Dermis blood vessel endothelial cell (primary cell): Measurements from ENCODE around the gene CASQ1. TPM values are rescaled to one million over a fixed set of nuclear protein-coding genes. Genes with fewer than 3 reads are reported as not detected.

ENCODE experiments used
- DNase-seq: peaks from one replicate; pipeline ENCODE4 v3.0.0; 2010
- total RNA-seq: library from RNA; depleted of rRNA; stranded (reverse); fragments of >200 nt; gene quantifications from 2 replicates; pipeline ENCODE4 v1.2.3, GENCODE V29; 2014

The CASQ1 gene
- total RNA-seq, 1 donor from 2014 or later = not detected

DNA sequence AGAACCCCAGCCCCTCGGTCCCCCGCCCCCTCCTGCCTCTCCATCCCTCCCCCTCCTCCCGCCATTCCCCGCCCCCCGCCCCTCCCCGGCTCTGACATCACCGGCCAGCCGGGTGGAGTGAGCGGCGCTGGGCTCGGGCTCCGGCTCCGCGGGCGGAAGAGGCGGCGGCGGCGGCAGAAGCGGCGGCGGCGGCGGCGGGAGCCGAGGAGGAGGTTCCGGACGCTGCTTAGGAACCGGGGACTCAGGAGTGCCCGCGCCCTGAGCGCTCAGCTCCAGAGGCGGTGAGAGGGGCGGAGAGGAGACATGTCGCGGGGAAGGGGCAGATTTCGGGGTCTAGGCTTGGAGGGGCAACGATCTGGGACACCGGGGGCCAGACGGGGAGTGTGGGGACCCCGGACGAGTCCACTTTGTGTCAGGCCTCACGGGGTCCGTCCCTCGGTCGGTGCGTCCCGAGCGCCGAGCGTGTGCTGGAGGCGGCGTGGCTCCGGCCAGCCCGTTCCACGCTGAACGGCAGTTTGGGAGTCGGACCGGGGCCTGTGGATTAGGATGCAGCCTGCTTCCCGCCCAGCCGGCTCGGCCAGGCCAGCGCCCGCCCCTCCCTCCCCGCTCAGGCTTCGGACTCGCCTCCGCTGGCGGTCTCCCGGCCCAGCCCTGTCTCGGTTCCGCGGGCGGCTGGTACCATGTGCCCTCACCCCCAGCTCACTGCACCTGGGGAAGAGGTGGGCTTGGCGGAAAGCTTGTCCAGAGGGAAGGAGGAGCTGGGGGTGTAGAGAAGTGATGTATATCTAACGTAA lies 15.1 kb downstream of the CASQ1 start, which contains the start of gene PEA15:
TSS of gene PEA15 (plus strand) at position 143 of the 794 bp plus-strand sequence. CDS start 6,161 bp downstream, outside the sequence.
- DNase-seq = peak; percentile 75

DNA sequence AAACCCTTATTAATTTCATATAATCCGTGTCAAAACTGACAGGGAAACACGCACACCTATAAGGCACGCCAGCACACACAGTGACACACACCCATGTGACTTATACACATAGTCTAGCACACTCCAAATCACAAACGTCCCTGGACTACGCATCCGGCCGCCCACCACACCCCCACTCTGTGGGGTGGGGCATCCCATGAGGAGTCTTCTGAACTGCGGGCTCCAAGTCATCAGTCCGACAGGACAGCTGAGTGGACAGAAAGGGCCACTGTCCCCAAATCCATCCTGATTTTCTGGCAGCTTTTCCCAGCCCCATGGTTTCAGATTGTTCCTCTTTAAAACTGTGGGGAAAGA lies 15.6 kb downstream of the CASQ1 start:
- peak; percentile 49 for DNase-seq

DNA sequence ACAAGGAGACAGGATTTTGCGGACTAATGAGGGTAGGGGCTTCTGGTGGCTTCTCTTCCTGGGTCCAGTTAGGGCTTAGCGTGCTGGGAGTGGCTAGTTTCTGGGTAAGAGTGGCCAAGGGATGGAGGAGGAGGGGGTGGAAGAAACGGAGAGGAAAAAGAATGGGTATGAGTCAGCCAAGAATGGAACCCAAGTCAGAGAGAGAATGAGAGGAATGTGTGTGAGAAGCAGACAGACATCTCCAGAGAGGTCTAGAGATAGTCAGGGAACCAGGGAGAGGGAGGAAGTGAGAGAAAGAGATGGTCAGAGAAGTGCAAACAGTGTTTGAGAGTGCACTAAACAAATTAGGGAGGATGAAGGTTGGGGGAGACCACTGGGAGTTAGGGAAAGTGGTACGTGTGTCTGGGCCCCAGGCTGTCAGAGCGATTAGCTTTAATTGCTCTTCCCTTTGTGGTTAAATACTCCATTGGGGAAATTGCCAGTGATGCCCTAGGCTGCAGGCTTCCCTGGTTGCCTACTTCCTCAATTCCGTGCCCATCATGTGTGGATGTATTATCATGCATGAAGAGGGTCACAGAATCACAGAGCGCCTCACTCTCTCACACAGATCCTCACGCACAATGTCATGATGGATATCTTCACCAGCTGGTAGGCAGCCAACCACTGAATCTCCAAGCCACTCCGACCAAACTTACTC lies 16.2 kb downstream of the CASQ1 start:
- peak; percentile 37 for DNase-seq

- DNase-seq = no peak
Measured at GRCh38 chr1:160207118-160207650, 16.8 kb downstream of the CASQ1 start.

DNA sequence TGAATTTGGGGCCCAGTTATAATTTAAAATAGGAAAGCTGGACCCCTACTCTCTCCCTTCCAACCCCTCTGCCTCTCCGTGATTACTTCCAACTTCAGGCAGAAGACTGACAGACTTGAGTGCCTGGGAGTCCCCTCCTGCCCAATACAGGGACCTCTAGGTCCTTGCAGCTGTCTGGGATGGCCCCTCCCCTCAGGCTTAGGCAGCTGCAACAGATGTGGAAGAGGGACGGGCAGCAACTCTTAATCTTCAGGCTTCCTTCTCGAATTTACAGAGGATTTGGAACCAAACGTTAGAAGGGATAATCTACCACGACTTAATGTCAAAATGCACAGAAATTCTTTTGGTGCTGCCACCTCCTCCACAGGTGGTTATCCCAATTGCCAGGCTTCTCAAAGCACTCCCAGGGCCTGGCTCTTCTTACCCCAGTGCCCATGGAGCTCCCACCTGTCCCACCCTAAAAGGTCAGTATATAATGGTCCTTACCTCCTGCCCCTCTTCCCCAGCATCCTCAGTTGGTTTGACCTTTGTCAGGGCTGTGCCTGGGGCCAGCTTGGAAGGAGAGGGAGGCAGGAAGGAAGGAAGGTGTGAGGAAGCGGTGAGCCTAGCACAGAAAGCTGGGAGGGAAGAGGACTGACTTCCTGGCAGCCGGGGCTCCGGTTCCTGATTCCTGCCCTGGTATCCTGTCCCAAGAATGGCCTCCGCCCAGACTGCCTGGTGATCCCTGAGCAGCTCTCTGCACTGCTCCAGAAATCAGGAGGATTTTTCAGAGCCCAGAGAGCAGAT lies 17.6 kb downstream of the CASQ1 start:
- peak; percentile 60 for DNase-seq

GRCh38 chr1:160208557-160209320 lies 18.4 kb downstream of the CASQ1 start:
- DNase-seq = no peak

DNA sequence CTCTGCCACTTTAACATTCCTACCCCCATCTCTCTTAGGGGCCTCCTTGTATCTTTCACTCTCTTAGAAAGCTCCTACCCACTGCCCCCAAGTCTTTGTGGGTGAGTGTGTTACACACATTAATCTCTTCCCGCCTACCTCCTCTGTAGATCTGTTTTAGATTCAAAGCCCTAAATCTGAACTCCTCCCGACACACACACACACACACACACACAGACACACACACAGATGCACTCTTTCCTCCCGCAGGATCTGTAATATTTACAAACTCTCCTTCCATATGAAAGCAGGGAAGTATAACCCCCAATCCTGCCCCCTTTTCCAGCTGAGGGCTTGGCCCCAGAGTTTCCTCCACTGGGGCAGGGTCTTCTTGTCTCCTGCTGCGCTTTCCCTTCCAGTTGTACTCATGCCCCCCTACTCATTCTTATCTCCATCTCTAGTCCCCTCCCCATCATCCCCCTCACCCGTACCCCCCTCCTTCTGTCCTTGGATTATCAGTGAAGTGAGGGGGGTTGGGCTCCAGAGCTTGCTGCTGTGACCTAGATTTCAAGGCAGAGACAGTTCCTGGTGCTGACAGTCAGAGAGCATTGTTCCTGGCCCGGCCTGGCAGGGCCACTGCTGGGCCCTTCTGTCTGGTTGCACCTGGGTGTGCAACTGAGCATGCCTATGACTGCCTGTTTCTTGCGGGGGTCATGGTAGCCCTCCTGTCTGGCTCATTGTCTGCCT lies 19.1 kb downstream of the CASQ1 start:
- DNase-seq = peak; percentile 44

GRCh38 chr1:160210561-160210960 lies 20.2 kb downstream of the CASQ1 start:
- DNase-seq = no peak

GRCh38 chr1:160211046-160211790 lies 20.8 kb downstream of the CASQ1 start:
- DNase-seq = no peak

DNA sequence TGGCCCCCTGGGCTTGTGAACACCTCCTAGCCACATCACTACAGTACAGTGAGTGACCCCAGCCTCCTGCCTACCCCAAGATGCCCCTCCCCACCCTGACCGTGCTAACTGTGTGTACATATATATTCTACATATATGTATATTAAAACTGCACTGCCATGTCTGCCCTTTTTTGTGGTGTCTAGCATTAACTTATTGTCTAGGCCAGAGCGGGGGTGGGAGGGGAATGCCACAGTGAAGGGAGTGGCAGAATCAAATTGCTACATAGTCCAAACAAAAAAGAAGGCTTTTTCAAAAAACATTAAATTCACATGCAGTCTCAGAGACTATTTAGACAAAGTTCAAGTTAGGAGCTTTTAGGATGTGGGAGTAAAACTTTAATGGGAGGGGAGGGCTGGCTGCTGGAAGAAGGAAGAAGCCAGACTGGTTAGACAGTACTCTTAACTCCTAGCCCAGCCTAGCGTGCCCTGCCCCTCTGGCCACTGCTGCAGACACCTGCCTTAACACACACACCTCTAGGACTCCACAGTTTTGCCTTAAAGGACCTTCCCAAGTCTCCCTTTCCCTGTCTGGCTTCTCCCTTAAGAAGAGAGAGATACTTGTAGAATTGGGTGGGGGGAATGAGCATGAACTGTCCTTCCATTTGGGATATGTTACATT lies 24.2 kb downstream of the CASQ1 start:
- DNase-seq = no peak

- DNase-seq = no peak
Measured at GRCh38 chr1:160216301-160216700, 25.9 kb downstream of the CASQ1 start.

GRCh38 chr1:160217481-160218051 lies 27.2 kb downstream of the CASQ1 start:
- peak; percentile 17 for DNase-seq

- peak; percentile 85 for DNase-seq
Measured at GRCh38 chr1:160219062-160219929, 28.9 kb downstream of the CASQ1 start.

- no peak for DNase-seq
Measured at GRCh38 chr1:160220301-160220700, 29.9 kb downstream of the CASQ1 start.

DNA sequence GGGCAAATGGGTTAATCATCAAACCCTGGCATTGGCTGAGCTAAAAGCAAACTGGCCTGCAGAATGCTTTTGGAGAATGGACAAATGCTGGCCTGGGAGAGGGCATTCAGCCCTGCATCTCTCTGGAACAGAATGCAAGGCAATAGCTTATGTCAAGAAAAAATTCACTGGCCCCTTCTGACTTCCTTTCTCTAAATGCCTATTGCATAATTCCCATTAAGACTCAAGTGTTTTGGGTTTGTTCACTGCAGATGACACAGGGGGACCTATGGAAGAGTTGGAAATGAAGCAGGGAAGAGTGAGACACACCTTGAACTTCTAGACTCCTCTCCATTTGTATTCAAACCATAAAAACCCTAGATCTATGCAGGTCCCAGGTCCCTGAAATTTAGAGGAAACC lies 30.7 kb downstream of the CASQ1 start:
- DNase-seq = no peak

- DNase-seq = no peak
Measured at GRCh38 chr1:160222546-160222945, 32.2 kb downstream of the CASQ1 start.

- DNase-seq = no peak
Measured at GRCh38 chr1:160224606-160225005, 34.2 kb downstream of the CASQ1 start.

DNA sequence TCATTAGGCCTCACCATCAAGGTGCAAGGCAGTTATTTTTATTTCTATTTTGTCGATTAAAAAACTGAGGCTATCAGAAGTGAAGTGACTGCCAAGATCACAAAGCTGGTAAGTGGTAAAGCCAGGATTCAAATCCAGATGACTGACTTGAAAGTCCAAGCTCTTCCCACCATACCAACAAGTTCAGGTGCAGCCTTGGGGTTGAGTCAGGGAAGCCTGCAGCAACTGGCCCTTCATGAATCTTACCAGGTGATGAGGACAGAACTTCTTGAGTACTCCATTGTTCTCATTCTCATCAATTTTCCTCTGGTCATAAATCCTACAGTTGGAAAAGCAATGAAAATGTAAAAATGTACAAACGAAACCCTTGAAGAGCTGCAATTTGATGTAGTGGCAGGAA lies 35.0 kb downstream of the CASQ1 start:
- DNase-seq = no peak

DNA sequence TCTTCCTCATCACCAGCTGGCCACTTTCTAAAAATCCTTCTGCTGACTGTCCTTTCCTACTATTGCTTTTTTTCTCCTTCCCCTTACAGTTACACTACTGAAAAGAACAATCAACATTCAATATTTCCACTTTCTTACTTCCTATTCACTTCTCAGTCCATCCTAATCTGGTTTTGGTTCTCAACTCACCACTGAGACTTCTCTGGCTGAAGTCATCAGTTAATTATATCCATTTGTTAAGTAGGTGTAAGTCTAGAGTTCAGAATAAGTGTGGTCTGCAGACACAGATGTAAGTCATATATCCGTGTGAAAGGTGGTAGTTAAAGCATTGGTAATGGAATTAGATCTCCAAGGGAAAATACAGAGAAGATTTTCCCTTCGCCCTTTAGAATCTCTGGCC lies 36.2 kb downstream of the CASQ1 start:
- DNase-seq = no peak
